ENCODE measurements around the gene FGFR3. TPM values are rescaled to one million over a fixed set of nuclear protein-coding genes. Genes with fewer than 3 reads are reported as not detected.

The FGFR3 gene
- total RNA-seq, 1 experiment from 2014 or later = 34.3 TPM

- CTCF ChIA-PET = no interaction called here
- no peak for TF ChIP-seq CTCF (IDR thresholded peaks at IDR 0.05; ENCODE audit: unreplicated experiment)
- Mint-ChIP-seq H3K27ac (ENCODE audit: unreplicated experiment) (no peak overlapping the region), H3K4me1 (ENCODE audit: low read depth, unreplicated experiment) (no peaks in the 10 kb centered on the region), H3K9me3 (ENCODE audit: low read depth, unreplicated experiment) (no peaks in the 10 kb centered on the region), H3K27me3 (ENCODE audit: unreplicated experiment) (no peaks in the 10 kb centered on the region), H3K36me3 (ENCODE audit: insufficient read depth, unreplicated experiment) (peaks cover 25% of the 10 kb centered on the region), H3K4me3 (ENCODE audit: low read depth, unreplicated experiment) (no peak overlapping the region)
- no TSS peak for BruUV-seq (replicated peaks)
- intact Hi-C loops (cut with micrococcal nuclease; ENCODE audit: unreplicated experiment) = no loop called here
- no peak for DNase-seq
These were observed 32.2 kb downstream of the FGFR3 start for GRCh38 chr4:1825326-1825725.

- Mint-ChIP-seq H3K27me3 (ENCODE audit: unreplicated experiment) (no peaks in the 10 kb centered on the region), H3K4me3 (ENCODE audit: low read depth, unreplicated experiment) (no peak overlapping the region), H3K27ac (ENCODE audit: unreplicated experiment) (no peak overlapping the region), H3K36me3 (ENCODE audit: insufficient read depth, unreplicated experiment) (peaks cover 28% of the 10 kb centered on the region), H3K4me1 (ENCODE audit: low read depth, unreplicated experiment) (no peaks in the 10 kb centered on the region), H3K9me3 (ENCODE audit: low read depth, unreplicated experiment) (no peaks in the 10 kb centered on the region)
- intact Hi-C loops (cut with micrococcal nuclease; ENCODE audit: unreplicated experiment) = no loop called here
- no peak for DNase-seq
- CTCF ChIA-PET = no interaction called here
- BruUV-seq (replicated peaks) = no TSS peak
- TF ChIP-seq CTCF (IDR thresholded peaks at IDR 0.05; ENCODE audit: unreplicated experiment) = no peak
These were observed 33.6 kb downstream of the FGFR3 start for GRCh38 chr4:1826531-1827350.

- BruUV-seq (replicated peaks) = no TSS peak
- H3K27ac Mint-ChIP-seq (ENCODE audit: unreplicated experiment) = peak overlapping the region; percentile 18
- CTCF ChIA-PET = no interaction called here
These were observed 37.1 kb downstream of the FGFR3 start for GRCh38 chr4:1830234-1830633.

GRCh38 chr4:1830642-1831228 is 37.6 kb downstream of the FGFR3 start:
- CTCF ChIA-PET = interaction anchor here (0.9 kb wide), 1 partner anchor 14 kb away, joined by 3 read pairs; no protein-coding TSS in a partner anchor
- no peak for DNase-seq
- H3K27ac Mint-ChIP-seq (ENCODE audit: unreplicated experiment) = no peak overlapping the region

More at GRCh38 chr4:1830234-1830633, 37.1 kb downstream of the FGFR3 start:
- H3K4me3 Mint-ChIP-seq (ENCODE audit: low read depth, unreplicated experiment) = no peak overlapping the region
- no peak for DNase-seq
- intact Hi-C loops (cut with micrococcal nuclease; ENCODE audit: unreplicated experiment) = no loop called here
- H3K36me3 Mint-ChIP-seq (ENCODE audit: insufficient read depth, unreplicated experiment) = peaks cover 10% of the 10 kb centered on the region
- no peaks in the 10 kb centered on the region for H3K27me3 Mint-ChIP-seq (ENCODE audit: unreplicated experiment)
- no peaks in the 10 kb centered on the region for H3K4me1 Mint-ChIP-seq (ENCODE audit: low read depth, unreplicated experiment)
- no peaks in the 10 kb centered on the region for H3K9me3 Mint-ChIP-seq (ENCODE audit: low read depth, unreplicated experiment)
- TF ChIP-seq CTCF (IDR thresholded peaks at IDR 0.05; ENCODE audit: unreplicated experiment) = no peak

More at GRCh38 chr4:1830642-1831228, 37.6 kb downstream of the FGFR3 start:
- H3K27me3 Mint-ChIP-seq (ENCODE audit: unreplicated experiment) = no peaks in the 10 kb centered on the region
- H3K9me3 Mint-ChIP-seq (ENCODE audit: low read depth, unreplicated experiment) = no peaks in the 10 kb centered on the region
- TF ChIP-seq CTCF (IDR thresholded peaks at IDR 0.05; ENCODE audit: unreplicated experiment) = no peak
- no peaks in the 10 kb centered on the region for H3K4me1 Mint-ChIP-seq (ENCODE audit: low read depth, unreplicated experiment)
- peaks cover 10% of the 10 kb centered on the region for H3K36me3 Mint-ChIP-seq (ENCODE audit: insufficient read depth, unreplicated experiment)
- no TSS peak for BruUV-seq (replicated peaks)
- intact Hi-C loops (cut with micrococcal nuclease; ENCODE audit: unreplicated experiment) = no loop called here
- H3K4me3 Mint-ChIP-seq (ENCODE audit: low read depth, unreplicated experiment) = no peak overlapping the region

Measured in Calu3 (cell line).